CMK (cell line): Measurements from ENCODE around the gene OR10A2.
"Not testable (repeated sequence)": the region's sequence is repeated elsewhere in the genome, so short reads cannot be mapped to it uniquely, and the experiment has no call there.

ENCODE experiments used
- DNase-seq: peaks from one replicate; pipeline ENCODE4 v3.0.0-alpha.2; 2010; ENCODE audit warnings: low read depth

OR10A2 gene

GRCh38 chr11:6862961-6863360, at the start of gene OR10A2:
Gene OR10A2 (plus strand): TSS chr11:6863057. CDS start chr11:6869755, 6,698 bp downstream.
- DNase-seq: no peak

GRCh38 chr11:6813656-6814055, 49.2 kb upstream of the OR10A2 start:
- DNase-seq: no peak

- DNase-seq: no peak
These were observed 45.2 kb upstream of the OR10A2 start for GRCh38 chr11:6817694-6818093.

GRCh38 chr11:6818967-6819366, 43.9 kb upstream of the OR10A2 start:
- no peak for DNase-seq

- no peak for DNase-seq
These were observed 38.6 kb upstream of the OR10A2 start for GRCh38 chr11:6824136-6824823.

- no peak for DNase-seq
These were observed 37.6 kb upstream of the OR10A2 start for GRCh38 chr11:6825231-6825744.

GRCh38 chr11:6828103-6828502, 34.8 kb upstream of the OR10A2 start:
- no peak for DNase-seq

GRCh38 chr11:6833356-6833755, 29.5 kb upstream of the OR10A2 start:
- no peak for DNase-seq

GRCh38 chr11:6834021-6834420, 28.8 kb upstream of the OR10A2 start:
- no peak for DNase-seq

- no peak for DNase-seq
These were observed 21.2 kb upstream of the OR10A2 start for GRCh38 chr11:6841694-6842093.

- no peak for DNase-seq
These were observed 19.2 kb upstream of the OR10A2 start for GRCh38 chr11:6843670-6844069.

- no peak for DNase-seq
These were observed 18.5 kb upstream of the OR10A2 start for GRCh38 chr11:6844356-6844755.

GRCh38 chr11:6845383-6845782, 17.5 kb upstream of the OR10A2 start, which contains the start of gene OR10A5:
Gene OR10A5 (plus strand): TSS chr11:6845683. CDS start chr11:6845683, 0 bp downstream.
- DNase-seq: no peak

GRCh38 chr11:6850526-6850925, 12.3 kb upstream of the OR10A2 start:
- DNase-seq: no peak

- DNase-seq: not testable (repeated sequence)
These were observed 8.1 kb upstream of the OR10A2 start for GRCh38 chr11:6854801-6855200.

GRCh38 chr11:6855971-6856541, 6.8 kb upstream of the OR10A2 start:
- DNase-seq: no peak

- no peak for DNase-seq
These were observed 6.0 kb upstream of the OR10A2 start for GRCh38 chr11:6856871-6857270.

GRCh38 chr11:6864438-6864837, 1.6 kb downstream of the OR10A2 start:
- no peak for DNase-seq

GRCh38 chr11:6871278-6871677, 8.4 kb downstream of the OR10A2 start:
- DNase-seq: no peak

- DNase-seq: no peak
These were observed 12.9 kb downstream of the OR10A2 start for GRCh38 chr11:6875761-6876160.

- DNase-seq: no peak
These were observed 13.5 kb downstream of the OR10A2 start, which contains the start of gene OR10A4 for GRCh38 chr11:6876325-6876724. Gene OR10A4 (plus strand): TSS chr11:6876625. CDS start chr11:6876648, 23 bp downstream.

- no peak for DNase-seq
These were observed 14.1 kb downstream of the OR10A2 start for GRCh38 chr11:6876914-6877313.

- no peak for DNase-seq
These were observed 19.9 kb downstream of the OR10A2 start for GRCh38 chr11:6882751-6883150.

GRCh38 chr11:6887711-6888110, 24.9 kb downstream of the OR10A2 start:
- DNase-seq: not testable (repeated sequence)
